ENCODE results near the gene SERINC4.
A peak's percentile ranks its signal among the peaks of the same experiment; 100 is the strongest.

DNA sequence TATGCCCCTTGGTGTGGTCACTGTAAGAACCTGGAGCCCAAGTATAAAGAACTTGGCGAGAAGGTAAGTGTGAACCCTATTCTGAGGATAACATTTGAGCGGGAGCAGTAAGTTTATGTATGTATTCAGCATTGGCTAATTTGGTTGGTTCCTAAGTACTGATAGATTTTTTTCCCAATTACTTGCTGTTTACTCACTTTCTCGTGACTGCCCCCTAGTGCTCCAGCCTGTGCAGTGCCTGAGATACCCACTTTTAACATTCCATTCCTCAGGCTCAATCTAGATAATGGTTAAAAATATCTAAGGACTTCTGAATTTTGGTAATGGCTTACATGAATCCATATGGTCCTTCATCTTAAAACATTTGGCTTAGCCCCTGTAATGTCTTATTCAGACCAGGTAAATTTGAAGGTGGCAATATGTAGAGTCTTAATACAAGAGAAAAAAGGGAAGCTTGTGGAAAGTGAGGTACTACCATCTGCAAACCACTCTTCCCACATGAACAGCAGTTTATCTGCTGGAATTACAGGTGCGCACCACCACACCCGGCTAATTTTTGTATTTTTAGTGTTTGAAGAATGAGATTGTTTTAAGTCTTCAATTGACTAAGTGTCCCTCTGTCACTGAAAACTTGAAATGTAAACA, 30.3 kb downstream of the SERINC4 start:
- TF ChIP-seq, protein P1, sequence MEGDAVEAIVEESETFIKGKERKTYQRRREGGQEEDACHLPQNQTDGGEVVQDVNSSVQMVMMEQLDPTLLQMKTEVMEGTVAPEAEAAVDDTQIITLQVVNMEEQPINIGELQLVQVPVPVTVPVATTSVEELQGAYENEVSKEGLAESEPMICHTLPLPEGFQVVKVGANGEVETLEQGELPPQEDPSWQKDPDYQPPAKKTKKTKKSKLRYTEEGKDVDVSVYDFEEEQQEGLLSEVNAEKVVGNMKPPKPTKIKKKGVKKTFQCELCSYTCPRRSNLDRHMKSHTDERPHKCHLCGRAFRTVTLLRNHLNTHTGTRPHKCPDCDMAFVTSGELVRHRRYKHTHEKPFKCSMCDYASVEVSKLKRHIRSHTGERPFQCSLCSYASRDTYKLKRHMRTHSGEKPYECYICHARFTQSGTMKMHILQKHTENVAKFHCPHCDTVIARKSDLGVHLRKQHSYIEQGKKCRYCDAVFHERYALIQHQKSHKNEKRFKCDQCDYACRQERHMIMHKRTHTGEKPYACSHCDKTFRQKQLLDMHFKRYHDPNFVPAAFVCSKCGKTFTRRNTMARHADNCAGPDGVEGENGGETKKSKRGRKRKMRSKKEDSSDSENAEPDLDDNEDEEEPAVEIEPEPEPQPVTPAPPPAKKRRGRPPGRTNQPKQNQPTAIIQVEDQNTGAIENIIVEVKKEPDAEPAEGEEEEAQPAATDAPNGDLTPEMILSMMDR (IDR thresholded peaks at IDR 0.05): peak; percentile 91
- TF ChIP-seq ZFX (IDR thresholded peaks at IDR 0.05; ENCODE audit: borderline replicate concordance): no peak

All from 22Rv1 (cell line).